Gastrocnemius medialis (tissue), 4 donors: ENCODE results near the gene DHRS1.

Experiments used
- CTCF ChIP-seq, 5 experiments: fragments of 450-650 bp in 3 of 5; fragments of 200-600 bp in 2 of 5; sonication (generic) in 2 of 5; IDR thresholded peaks in 4 of 5; conservative IDR thresholded peaks in 1 of 5; 1 replicate in 4 of 5; 2 replicates in 1 of 5; pipeline ENCODE4 v1.5.1; 2016 to 2019; ENCODE audit warnings: antibody characterized with exemption in 5 of 5, mild to moderate bottlenecking in 3 of 5, moderate library complexity in 3 of 5
- POLR2A ChIP-seq, 2 donors: fragments of 450-650 bp; IDR thresholded peaks; one replicate each; pipeline ENCODE4 v1.6.1; 2017; ENCODE audit warnings: antibody characterized with exemption in 2 of 2, mild to moderate bottlenecking in 2 of 2, moderate library complexity in 2 of 2

- TF ChIP-seq CTCF (IDR thresholded peaks at IDR 0.05 in 4 of 5, conservative IDR thresholded peaks at IDR 0.05 in 1 of 5) = no peak
- TF ChIP-seq POLR2A (IDR thresholded peaks at IDR 0.05) = no peak
These were observed 6.1 kb downstream of the DHRS1 start for GRCh38 chr14:24293525-24293924.
